ENCODE data around the gene POC1B.
A peak's percentile ranks its signal among the peaks of the same experiment; 100 is the strongest.

POC1B gene

DNA sequence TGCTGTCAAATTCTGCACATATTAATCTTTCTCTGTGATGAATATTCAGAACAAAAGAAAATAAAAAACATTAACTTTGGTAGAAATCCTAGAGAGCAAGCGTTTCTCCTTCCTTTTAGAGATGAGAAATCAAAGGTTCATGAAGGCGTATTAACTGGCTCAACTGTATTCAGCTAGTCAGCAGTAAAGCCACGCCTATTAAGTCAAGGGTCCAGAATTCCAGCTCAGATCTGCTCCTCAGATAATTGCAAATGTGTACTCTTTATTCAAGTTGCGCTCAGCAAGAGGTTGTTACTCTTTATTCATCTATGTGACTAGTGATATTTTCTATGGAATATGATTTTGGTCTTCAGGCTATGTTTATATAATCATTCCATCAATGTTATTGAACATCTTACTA, 13.1 kb upstream of the POC1B start:
- DNase-seq: no peak

- no peak for DNase-seq
These were observed 11.5 kb upstream of the POC1B start for GRCh38 chr12:89537389-89537788.

DNA sequence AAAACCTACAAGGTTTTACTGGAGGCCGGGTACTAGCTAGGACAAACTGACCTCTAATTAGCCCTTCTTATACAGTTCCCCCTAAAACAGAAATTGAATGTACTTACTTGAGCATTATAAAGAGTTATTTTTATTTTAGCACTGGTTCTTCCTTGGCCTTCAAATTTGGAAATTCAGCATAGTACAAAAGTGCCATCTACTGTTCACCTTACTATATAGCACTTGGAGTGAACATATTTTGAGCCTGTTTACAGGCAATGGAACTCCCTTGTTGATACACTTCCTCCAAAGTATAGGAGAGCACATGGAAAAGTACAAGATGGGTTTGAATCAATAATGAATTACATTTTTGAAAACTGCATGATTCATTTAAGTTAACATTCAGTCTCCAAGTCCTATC, 3.9 kb upstream of the POC1B start:
- no peak for DNase-seq

GRCh38 chr12:89528434-89528833, 2.6 kb upstream of the POC1B start:
- DNase-seq: no peak

- DNase-seq: peak; percentile 25
These were observed 483 bp downstream of the POC1B start for GRCh38 chr12:89525305-89525823.

DNA sequence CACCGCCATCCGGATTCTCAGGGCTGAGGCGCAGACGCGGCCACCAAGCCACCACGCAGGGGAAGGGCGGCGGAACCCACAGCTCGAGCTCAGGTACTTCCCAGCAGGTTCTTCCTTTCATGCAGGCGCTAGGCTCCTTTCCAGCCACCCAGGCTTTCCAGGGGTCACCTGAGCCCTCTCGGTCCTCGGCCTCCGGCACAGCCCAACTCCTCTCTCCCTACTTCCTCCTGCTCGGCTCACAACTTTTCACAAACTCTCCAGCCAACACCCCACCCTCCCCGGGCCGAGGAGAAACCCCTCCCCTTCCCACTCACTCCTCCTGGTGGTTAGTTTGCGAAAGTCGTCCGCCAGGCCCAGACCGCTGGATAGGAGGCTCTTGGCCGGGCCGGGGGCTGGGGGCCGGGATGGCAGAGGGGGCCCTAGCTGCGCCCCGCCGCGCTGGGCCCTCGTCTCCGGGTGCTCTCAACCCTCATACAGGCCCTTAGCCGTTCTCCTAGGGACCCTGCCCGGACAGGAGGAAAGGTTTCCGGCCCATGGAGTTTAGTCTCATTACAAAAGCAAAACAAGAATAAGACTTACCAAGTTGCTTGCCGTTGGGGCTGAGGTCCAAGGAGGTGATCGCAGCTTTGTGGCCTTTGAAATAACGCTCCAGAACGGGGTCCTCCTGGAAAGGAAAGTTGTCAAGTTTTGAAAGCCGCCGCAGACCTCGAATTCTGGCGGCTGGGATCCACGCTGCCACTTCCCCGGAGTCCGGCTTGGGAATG, 1.1 kb downstream of the POC1B start, which contains the start of gene GALNT4:
TSS of gene GALNT4 (minus strand) at position 256 of the 764 bp plus-strand sequence. CDS start at position 9, 247 bp downstream.
- peak; percentile 65 for DNase-seq

GRCh38 chr12:89523843-89524540, 1.9 kb downstream of the POC1B start:
- DNase-seq: no peak

GRCh38 chr12:89523393-89523792, 2.5 kb downstream of the POC1B start:
- no peak for DNase-seq

DNA sequence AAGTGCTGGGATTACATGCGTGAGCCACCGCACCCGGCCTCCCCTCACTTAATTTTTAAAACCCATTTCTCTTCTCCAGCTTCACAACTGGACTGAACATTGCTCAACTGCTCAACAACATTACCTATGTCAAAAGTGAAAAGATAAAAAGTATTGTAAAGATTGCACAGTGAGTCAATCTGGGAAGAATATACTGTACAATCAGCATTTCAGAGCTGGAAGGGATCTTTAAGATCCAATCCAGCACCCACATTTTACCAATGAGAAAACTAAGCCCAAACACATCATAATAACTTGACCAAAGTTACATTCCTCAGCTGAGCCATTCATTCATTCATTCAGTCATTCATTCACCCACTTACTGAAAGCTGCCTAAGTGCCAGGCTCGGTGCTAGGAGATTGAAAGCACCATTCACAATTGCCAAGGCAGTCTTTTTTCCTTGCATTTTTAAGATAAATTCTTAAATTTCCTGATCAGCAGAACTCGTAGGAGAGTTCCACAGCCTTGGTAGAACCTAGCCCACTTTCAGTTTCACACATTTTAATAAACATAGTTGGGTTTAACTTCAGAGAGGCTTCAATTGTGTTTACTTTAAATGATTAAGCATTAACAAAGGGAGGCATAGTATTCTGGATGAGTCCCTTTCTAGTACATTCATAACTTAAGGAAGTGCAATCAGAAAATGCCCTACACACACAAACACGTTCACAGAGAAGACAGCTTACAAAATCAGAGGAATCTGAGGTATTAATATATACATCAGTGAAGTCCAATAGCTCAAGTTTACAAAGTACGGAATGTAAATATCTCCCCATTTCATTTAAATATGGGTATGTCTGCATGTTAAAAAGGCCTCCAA, 4.3 kb downstream of the POC1B start:
- no peak for DNase-seq

DNA sequence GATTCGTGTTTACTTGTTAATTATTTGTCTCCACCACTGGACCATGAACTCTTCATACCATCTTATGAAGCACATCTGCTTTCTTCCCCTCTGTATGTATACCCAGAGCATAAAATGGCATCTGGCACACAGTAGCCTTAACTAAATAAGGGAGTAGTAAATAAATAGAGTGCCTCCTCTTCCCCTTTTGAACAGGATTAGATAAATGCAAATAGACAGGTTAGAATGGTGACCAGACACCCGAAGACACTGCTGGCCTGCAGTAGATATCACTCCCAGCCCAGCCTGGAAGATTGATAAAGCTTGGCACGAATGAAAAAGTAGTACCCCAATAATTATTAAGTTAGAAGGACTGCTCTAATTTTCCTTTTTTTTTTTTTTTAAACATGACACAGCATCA, 8.1 kb downstream of the POC1B start:
- DNase-seq: no peak

DNA sequence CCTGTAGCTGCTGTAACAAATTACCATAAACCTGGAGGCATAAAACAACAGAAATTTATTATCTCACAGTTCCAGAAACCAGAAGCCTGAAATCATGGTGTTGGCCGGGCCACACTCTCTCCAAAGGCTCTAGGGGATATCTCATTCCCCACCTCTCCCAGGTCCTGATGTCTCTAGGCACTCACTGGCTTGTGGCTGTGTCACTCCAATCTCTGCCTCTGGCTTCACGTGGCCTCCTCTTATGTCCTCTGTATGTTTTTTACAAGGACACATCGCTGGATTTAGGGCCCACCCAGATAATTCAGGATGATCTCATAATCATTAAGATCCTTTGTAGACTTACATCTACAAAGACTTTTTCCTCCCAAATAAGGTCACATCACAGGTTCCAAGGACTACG, 9.2 kb downstream of the POC1B start:
- no peak for DNase-seq

- DNase-seq: no peak
These were observed 11.1 kb downstream of the POC1B start for GRCh38 chr12:89514751-89515150.

DNA sequence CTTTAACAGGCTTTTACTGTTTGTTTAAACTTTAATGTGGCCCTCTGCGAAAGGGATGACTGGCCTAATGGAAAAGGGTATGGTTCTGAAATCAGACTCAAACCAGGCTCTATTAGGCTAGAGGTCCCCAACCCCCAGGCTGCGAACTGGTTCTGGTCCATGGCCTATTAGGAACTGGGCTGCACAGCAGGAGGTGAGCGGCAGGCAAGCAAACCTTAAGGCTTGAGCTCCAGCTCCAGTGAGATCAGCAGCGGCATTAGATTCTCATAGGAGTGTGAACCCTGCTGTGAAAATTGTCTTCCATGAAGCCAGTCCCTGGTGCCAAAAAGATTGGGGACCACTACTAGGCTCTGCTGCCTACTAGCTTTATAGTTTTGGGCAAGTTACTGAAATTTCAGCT, 12.3 kb downstream of the POC1B start:
- DNase-seq: no peak

GRCh38 chr12:89507015-89507824, 18.6 kb downstream of the POC1B start:
- no peak for DNase-seq

DNA sequence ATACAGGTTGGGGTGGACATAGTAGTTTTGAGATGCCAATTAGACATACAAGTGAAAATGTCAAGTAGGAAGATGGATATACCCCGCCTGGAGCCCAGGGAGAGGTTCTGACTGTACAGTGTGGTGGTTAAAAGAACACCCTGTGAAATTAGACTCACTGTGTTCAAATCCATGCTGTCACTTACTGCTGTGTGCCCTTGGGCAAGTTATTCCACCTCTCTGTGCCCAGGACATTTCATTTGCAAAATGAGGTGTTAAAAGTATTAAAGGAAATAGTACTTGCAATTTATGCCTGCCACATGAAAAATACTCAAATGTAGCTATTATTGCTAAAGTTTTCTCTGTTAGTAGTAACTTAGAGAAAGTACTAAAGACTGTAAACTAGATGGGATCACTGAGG, 19.8 kb downstream of the POC1B start:
- DNase-seq: no peak

DNA sequence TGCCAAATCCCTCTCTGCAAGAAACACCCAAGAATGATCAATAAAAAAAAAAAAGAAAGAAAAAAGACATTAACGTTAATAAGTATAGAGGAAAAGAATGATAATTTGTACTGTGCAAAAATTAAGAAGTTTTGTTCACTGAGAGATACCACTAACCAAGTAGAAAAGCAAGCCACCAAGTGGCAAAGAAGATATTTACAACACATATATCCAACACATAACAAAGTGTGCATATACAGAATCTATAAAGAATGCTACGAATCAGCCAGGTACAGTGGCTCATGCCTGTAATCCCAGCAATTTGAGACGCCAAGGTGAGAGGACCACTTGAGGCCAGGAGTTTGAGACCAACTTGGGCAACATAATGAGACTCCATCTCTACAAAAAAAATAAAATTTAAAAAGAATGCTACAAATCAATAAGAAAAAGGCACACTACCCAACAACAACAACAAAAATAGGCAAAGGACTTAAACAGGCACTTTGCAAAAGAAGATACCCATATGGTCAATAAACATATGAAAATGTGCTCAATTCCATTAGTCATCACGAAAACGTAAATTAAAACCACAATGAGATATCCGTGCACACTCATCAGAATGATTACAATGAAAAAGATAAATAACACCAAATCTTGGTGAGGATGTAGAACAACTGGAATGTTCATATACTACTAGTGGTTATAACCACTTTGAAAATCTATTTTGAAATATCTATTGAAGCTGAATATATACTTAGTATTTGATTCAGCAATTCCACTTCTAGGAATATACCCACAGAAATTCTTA, 21.1 kb downstream of the POC1B start:
- DNase-seq: no peak

GRCh38 chr12:89501793-89502192, 24.1 kb downstream of the POC1B start:
- no peak for DNase-seq

GRCh38 chr12:89499857-89500256, 26.0 kb downstream of the POC1B start:
- no peak for DNase-seq

DNA sequence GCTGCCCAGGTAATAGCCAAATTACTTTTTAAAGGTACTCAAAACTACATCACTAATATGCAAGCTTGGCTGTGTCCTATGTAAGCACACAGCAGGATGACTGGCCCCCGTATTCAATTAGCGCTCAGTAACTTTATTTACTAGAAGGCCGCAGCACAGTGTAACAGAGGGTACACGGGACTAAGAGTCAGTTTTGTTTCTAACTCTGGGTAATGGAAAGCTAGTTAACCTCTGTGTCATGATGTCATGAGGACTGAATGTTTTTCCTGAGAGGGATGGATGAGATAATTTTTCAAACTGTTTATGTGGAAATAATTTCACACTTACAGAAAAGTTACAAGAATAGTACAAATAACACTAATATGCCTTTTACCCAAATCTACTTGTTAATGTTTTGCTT, 28.4 kb downstream of the POC1B start:
- no peak for DNase-seq

GRCh38 chr12:89497005-89497404, 28.8 kb downstream of the POC1B start:
- no peak for DNase-seq

DNA sequence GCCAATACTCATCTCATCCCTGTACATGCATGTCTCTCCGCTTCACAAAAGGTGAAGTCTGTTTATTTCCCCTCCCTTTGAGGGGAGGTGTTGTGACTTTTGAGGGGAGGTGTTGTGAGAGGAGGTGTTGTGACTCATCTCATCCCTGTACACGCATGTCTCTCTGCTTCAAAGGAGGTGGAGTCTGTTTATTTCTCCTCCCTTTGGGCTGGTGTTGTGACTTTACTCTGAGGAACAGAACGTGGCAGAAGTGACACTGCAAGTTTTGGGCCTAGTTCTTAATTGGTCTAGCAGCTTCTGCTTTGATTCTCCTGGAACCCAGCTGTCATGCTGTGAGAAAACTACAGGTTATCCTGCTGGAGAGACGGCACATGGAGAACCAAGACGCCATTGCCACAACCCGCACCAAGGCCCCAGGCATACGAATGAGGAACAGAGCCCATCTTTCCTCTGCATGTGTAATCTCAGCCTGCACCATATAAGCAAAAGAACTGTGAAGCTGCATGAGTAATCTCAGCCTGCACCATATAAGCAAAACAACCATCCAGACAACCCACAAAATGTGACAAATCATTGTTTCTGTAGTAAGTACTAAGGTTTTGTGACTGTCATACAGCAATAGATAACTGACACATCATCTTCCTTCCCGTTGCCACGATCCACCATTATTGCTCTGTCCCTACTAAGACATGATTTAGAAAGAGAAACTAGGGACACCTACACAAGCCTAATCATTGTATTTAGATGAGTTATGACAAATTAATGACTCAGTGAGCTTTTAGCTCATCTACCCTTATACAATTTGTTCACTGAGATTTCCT, 31.2 kb downstream of the POC1B start:
- DNase-seq: no peak
